Prostate gland (tissue), 2 donors: ENCODE data around the gene SPTA1.

ENCODE experiments used
- POLR2A ChIP-seq: fragments of 450-650 bp; IDR thresholded peaks from one replicate; pipeline ENCODE4 v1.6.1; 2016; ENCODE audit warnings: antibody characterized with exemption, mild to moderate bottlenecking
- POLR2AphosphoS5 ChIP-seq: sonication (generic); formaldehyde crosslinking; IDR thresholded peaks from one replicate; pipeline ENCODE4 v1.6.1; 2017; ENCODE audit warnings: antibody characterized with exemption
- TF ChIP-seq, protein P1 (sequence below), 4 experiments: fragments of 200-600 bp in 2 of 4; fragments of 450-650 bp in 2 of 4; sonication (generic) in 2 of 4; IDR thresholded peaks; 1 replicate in 3 of 4; 2 replicates in 1 of 4; pipeline ENCODE4 v1.5.1; 2016 to 2019; ENCODE audit warnings: antibody characterized with exemption in 4 of 4, mild to moderate bottlenecking in 2 of 4, moderate library complexity in 2 of 4

DNA sequence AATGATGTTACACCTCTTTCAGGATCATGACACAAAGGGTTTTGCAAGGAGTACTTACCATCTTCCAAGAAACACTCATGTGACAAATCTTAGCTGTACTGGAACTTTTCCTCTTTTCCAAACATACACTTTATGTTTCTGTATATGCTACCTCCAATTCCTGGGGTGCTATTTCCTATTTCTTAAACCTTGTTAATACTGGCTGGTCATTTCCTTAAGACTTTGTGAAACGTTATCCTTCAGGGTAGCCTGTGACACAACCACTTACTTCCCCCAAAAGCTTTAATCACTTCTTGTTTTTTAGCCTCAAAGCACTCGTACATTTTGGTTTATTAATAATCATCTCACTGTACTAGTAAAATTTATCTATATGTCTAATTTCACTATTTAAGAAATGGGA, 42.1 kb downstream of the SPTA1 start:
- TF ChIP-seq, protein P1, sequence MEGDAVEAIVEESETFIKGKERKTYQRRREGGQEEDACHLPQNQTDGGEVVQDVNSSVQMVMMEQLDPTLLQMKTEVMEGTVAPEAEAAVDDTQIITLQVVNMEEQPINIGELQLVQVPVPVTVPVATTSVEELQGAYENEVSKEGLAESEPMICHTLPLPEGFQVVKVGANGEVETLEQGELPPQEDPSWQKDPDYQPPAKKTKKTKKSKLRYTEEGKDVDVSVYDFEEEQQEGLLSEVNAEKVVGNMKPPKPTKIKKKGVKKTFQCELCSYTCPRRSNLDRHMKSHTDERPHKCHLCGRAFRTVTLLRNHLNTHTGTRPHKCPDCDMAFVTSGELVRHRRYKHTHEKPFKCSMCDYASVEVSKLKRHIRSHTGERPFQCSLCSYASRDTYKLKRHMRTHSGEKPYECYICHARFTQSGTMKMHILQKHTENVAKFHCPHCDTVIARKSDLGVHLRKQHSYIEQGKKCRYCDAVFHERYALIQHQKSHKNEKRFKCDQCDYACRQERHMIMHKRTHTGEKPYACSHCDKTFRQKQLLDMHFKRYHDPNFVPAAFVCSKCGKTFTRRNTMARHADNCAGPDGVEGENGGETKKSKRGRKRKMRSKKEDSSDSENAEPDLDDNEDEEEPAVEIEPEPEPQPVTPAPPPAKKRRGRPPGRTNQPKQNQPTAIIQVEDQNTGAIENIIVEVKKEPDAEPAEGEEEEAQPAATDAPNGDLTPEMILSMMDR (IDR thresholded peaks at IDR 0.05), result no peak
- no peak for TF ChIP-seq POLR2A
- no peak for TF ChIP-seq POLR2AphosphoS5
